SK-N-SH (cell line): ENCODE measurements around the gene MIEN1.

ENCODE experiments used
- CTCF ChIP-seq: fragments of 200-600 bp; sonication (generic); IDR thresholded peaks from 2 replicates; pipeline ENCODE4 v1.6.1; 2017; ENCODE audit warnings: antibody characterized with exemption, mild to moderate bottlenecking, moderate library complexity
- SMC3 ChIP-seq: IDR thresholded peaks from 2 replicates; pipeline ENCODE4 v1.6.1; 2012; ENCODE audit warnings: low read depth, low read length, improper control_type of control experiment

GRCh38 chr17:39709998-39710964 lies 20.1 kb downstream of the MIEN1 start:
- TF ChIP-seq CTCF: no peak
- no peak for TF ChIP-seq SMC3
